ENCODE measurements around the gene MMP14. TPM values are rescaled to one million over a fixed set of nuclear protein-coding genes. Genes with fewer than 3 reads are reported as not detected.

MMP14 gene
- total and polyA plus RNA-seq, 2 of the 13 experiments (the other 11 are each of a cell fraction or from before 2014, with no cell fraction given), result 5.2 to 9.8 TPM

- no peak for TF ChIP-seq ETS1 (CRISPR knock-in tag; IDR thresholded peaks at IDR 0.05)
- no peak for TF ChIP-seq CBFB (CRISPR knock-in tag; IDR thresholded peaks at IDR 0.05)
- no peak for TF ChIP-seq KIAA2018 (CRISPR knock-in tag; IDR thresholded peaks at IDR 0.05; ENCODE audit: borderline replicate concordance)
- no peak for TF ChIP-seq MTF2 (CRISPR knock-in tag; IDR thresholded peaks at IDR 0.05; ENCODE audit: borderline replicate concordance)
- no peak for TF ChIP-seq ZNF790 (CRISPR knock-in tag; IDR thresholded peaks at IDR 0.05; ENCODE audit: borderline replicate concordance)
- no peak for TF ChIP-seq NFRKB (IDR thresholded peaks at IDR 0.05)
- no peak for TF ChIP-seq EHMT2 (IDR thresholded peaks at IDR 0.05; ENCODE audit: borderline replicate concordance, low read depth, low read length)
- TF ChIP-seq CREM (IDR thresholded peaks at IDR 0.05), result no peak
- TF ChIP-seq CREM (CRISPR knock-in tag; IDR thresholded peaks at IDR 0.05), result no peak
- TF ChIP-seq MXD4 (CRISPR knock-in tag; IDR thresholded peaks at IDR 0.05), result peak; percentile 44; the same call in 1 of the 2 replicates
- TF ChIP-seq MAX (IDR thresholded peaks at IDR 0.05), result no peak
- TF ChIP-seq SRY (CRISPR knock-in tag; IDR thresholded peaks at IDR 0.05), result no peak
- TF ChIP-seq ZNF558 (CRISPR knock-in tag; IDR thresholded peaks at IDR 0.05; ENCODE audit: borderline replicate concordance), result no peak
- no peak for TF ChIP-seq NONO (IDR thresholded peaks at IDR 0.05)
- TF ChIP-seq NONO (CRISPR knock-in tag; conservative IDR thresholded peaks at IDR 0.05), result 0 out of 2 replicates have a peak, but pooled peaks have one; percentile 25
- no peak for TF ChIP-seq DZIP1 (CRISPR knock-in tag; IDR thresholded peaks at IDR 0.05)
- TF ChIP-seq ZMYM3 (CRISPR knock-in tag; IDR thresholded peaks at IDR 0.05), result no peak
- no peak for TF ChIP-seq ZNF12 (CRISPR knock-in tag; IDR thresholded peaks at IDR 0.05)
- TF ChIP-seq ZFAT (CRISPR knock-in tag; conservative IDR thresholded peaks at IDR 0.05), result no peak
Measured at GRCh38 chr14:22808388-22809209, 27.8 kb upstream of the MMP14 start (continued).
